GM13976 (cell line): ENCODE measurements around the gene TMCC3.
A peak's percentile ranks its signal among the peaks of the same experiment; 100 is the strongest.

Experiments used
- DNase-seq: peaks from one replicate; pipeline ENCODE4 v3.0.0; 2012; ENCODE audit warnings: low spot score
- in situ Hi-C: fragments of 300-500 bp; cut with MboI; formaldehyde crosslinking; loops from one replicate; pipeline ENCODE4 v1.12.0; 2022; ENCODE audit warnings: low sequenced_read_pairs, mixed read lengths, inconsistent platforms; ENCODE audit not compliant: unreplicated experiment
- TF ChIP-seq, protein P1 (sequence below): IDR thresholded peaks from 2 replicates; pipeline ENCODE4 v1.5.1; 2012; ENCODE audit warnings: borderline replicate concordance, mild to moderate bottlenecking; ENCODE audit not compliant: insufficient read depth; ENCODE audit errors: extremely low read depth, missing control alignments, control extremely low read depth

TMCC3 gene

DNA sequence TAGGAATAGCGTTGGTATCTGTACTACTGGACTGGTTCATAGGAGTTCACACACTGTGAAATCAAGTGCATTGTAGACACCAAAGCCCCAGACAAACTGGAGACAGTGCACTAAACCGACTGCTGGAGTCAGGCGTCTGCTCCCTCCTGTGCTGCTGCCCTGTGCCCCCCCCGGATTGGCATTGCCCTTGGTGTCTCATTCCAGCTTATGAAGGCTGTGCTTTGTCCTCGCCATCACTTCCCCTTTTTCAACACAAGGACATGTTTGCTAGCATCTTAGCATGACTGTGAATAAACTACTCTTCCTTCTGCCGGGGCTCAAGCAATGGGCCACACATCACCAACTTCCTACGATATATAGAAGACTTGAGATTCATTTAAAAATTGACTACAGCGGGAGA lies 84.0 kb downstream of the TMCC3 start:
- TF ChIP-seq, protein P1, sequence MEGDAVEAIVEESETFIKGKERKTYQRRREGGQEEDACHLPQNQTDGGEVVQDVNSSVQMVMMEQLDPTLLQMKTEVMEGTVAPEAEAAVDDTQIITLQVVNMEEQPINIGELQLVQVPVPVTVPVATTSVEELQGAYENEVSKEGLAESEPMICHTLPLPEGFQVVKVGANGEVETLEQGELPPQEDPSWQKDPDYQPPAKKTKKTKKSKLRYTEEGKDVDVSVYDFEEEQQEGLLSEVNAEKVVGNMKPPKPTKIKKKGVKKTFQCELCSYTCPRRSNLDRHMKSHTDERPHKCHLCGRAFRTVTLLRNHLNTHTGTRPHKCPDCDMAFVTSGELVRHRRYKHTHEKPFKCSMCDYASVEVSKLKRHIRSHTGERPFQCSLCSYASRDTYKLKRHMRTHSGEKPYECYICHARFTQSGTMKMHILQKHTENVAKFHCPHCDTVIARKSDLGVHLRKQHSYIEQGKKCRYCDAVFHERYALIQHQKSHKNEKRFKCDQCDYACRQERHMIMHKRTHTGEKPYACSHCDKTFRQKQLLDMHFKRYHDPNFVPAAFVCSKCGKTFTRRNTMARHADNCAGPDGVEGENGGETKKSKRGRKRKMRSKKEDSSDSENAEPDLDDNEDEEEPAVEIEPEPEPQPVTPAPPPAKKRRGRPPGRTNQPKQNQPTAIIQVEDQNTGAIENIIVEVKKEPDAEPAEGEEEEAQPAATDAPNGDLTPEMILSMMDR, result no peak
- in situ Hi-C loops, result loop anchor here (10.0 kb wide), 1 partner anchor 308 kb away; no protein-coding TSS in a partner anchor
- no peak for DNase-seq

DNA sequence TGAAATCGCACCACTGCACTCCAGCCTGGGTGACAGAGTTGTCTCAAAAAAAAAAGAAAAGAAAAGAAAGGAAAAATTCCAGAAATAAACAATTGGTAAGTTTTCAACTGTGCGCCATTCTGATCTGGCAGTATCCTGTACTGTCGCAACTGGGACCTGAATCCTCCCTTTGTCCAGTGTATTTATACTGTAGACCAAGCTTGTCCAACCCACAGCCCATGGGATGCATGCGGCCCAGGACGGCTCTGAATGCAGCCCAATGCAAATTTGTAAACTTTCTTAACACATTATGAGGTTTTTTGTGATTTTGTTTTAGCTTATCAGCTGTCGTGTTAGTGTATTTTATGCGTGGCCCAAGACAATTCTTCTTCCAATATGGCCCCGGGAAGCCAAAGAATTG lies 84.7 kb downstream of the TMCC3 start:
- TF ChIP-seq, protein P1, result no peak
- in situ Hi-C loops, result loop anchor here (10.0 kb wide), 1 partner anchor 309 kb away; no protein-coding TSS in a partner anchor
- DNase-seq, result no peak

DNA sequence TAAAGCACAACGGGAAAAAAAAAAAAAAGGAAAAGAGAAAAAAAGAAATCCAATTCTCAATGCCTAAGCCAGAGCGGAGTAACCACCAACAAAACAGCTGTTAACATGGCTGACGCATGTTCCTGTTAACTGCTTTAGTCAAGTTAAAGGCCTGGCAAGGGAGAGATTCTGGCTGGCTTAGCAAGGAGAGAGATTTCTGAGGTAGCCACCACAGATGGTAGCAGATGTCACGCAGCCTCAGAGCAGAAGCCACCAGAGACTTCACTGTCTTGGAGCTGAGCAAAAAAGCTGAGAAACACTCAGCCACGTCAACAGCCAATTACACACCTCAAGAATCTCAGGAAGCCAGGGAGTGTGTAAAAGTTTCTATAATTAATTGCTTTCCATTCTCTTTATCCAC lies 87.1 kb downstream of the TMCC3 start:
- TF ChIP-seq, protein P1, result no peak
- DNase-seq, result no peak
- in situ Hi-C loops, result loop anchor here (10.0 kb wide), 1 partner anchor 312 kb away; no protein-coding TSS in a partner anchor

DNA sequence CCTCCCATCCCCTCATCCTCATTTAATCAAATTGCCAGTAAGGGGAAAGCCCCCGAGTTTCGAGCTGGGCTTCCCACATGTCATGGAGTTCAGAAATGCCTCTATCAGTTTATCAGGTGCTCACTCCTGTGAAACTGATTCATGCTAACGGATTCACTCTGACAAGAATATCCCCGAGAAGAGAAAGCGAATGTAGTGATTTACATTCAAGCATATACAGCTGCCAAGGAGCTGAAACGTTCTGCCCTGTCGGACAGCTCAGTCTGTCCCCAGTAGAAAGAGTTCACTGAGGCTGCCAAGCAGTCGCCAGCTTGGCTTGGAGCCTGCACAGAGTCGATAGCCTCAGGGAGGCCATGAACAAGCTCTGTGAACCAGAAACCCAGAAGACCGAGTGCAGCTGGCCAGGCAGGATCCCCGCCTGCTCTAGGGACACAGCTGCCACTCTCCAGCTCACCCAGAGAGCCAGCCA lies 88.4 kb downstream of the TMCC3 start:
- TF ChIP-seq, protein P1, result no peak
- peak; percentile 63 for DNase-seq
- in situ Hi-C loops, result loop anchor here (10.0 kb wide), 1 partner anchor 313 kb away; no protein-coding TSS in a partner anchor

DNA sequence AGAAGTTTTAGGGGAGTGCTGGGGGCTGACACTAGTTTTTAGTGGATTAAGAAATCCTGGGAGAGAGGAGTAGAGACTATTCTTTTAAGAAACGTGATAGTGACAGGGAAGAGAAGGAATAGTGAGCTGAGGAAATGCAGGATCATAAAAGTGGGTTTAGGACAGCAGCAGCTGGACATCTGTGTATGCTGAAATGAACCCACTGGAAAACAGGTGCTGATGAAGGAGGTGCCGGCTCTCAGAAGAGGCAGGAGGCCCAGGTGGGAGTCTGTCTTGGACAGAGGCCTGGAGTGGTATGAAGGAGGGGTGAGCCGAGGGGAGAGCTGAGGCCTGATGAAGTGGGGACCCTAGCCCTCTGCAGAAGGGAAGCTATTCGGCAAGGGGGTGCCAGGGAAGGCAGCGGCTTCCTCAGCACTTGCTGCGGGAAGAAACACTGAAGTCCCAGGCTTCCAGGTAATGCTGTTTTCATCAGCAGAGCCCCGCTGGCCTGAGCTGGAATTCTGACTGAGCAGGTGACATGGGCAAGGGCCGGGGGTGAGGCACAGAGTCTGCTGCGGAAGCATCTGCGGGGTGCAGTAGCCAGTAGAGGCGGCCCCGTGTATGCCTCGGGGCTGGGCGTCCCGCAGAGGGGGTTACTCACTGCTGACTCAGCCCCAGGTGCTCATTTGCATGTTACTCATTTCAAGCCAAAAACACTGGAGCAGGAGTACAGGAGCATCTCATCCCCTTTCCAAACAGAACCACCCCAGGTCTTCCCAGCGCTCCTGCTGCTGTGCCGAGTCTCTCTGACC lies 89.7 kb downstream of the TMCC3 start:
- TF ChIP-seq, protein P1, result no peak
- in situ Hi-C loops, result loop anchor here (10.0 kb wide), 1 partner anchor 314 kb away; no protein-coding TSS in a partner anchor
- DNase-seq, result peak; percentile 59

DNA sequence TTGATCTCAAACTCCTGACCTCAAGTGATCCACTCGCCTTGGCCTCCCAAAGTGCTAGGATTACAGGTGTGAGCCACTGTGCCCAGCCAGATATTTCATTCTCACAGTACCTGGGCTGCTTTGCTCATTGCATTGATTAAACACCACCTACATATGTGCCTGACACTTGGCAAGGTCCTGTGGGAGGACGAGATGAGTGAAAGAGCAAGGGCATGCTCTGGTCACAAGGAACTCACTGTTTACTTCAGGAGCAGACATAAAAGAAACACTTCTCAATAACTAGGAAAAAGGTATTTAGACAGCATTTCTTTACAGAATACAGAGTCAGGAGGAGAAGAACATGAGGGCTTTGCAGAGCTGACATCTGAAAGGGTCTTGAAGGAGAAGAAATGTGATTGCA lies 91.7 kb downstream of the TMCC3 start:
- TF ChIP-seq, protein P1, result no peak
- in situ Hi-C loops, result no loop called here
- DNase-seq, result no peak
